Measurements from ENCODE around the gene CACNG7.
A peak's percentile ranks its signal among the peaks of the same experiment; 100 is the strongest.

The CACNG7 gene

DNA sequence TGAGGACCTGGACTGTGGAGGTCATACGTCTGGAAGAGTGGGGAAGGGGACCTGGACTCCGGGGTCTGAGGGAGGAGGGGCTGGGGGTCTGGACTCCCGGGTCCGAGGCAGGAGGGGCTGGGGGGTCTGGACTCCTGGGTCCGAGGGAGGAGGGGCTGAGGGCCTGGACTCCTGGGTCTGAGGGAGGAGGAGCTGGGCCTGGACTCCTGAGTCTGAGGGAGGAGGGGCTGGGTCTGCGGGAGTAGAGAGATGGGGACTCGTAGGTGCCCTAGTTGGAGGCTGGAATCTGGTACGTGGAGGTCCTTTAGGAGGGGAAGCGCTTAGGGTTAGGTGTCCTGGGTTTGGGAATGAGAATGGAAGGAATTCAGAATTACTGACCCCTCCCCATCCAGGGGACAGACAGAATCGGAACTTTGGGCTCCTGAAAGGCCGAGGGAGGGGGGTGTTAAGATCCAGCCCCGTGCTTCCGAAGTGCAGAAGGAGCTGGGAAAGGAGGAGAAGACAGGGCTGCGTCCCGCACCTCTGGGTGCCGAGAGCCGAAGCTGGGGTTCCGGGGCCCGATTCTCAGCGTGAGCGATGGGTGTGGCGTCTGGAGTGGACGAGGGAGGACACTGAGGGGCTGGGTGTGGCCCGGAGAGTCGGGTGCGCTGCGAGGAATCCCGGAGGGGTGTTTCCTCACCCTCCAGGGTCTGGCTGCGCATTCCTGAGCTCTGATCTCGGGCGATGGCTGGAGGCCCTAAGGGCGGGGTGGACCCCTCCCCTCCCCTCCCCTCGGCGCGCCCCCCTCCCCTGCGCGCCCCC is 40.8 kb upstream of the CACNG7 start:
- peak overlapping the region; percentile 51 for H3K4me3 ChIP-seq (ENCODE audit: low read depth, low read length)
- no peak for TF ChIP-seq CTCF (IDR thresholded peaks at IDR 0.05; ENCODE audit: borderline replicate concordance, insufficient read depth, low read depth, low read length)

DNA sequence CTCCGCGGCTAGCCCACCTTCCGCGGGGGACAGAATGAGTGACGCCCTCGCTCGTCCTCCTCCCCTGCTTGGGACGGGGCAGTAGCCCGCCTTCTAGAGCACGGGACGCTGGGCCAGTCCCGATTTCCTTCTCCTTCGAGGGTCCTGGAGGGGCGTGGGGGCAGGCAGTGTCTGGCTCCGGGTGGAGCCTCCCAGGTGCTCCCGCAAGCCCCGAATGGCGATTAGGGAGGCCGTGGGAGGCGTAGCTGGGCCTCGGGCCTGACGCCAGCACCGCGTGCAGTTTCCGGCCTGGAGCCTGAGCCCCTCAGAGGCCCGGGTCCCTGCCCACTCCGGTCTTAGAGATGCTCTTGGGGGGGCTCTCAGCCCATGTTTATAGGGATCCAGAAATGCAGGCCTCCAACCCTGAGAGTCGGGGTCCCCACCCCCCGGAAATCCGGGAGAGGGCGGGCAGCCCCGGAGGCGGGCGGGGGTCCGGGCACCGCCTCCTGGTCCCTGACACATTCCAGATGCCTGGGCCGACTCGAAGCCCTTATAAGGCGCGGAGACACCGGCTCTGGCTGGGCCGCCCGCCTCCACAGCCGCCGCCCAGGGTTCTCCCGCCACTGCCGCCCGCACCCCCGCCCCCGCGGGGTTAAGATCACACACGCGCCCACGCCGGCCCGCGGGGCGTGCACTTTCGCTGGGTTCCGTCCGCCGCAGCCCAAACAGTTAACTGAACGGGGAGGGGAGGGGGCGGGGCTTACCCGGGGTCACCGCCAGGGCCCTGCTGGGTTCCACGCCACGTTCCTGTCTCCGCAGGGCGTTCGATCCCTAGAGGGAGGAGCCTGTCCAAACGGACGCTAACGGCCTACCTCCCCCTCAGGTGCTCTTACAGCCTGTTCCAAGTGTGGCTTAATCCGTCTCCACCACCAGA is 39.9 kb upstream of the CACNG7 start:
- TF ChIP-seq CTCF (IDR thresholded peaks at IDR 0.05; ENCODE audit: borderline replicate concordance, insufficient read depth, low read depth, low read length), result no peak
- peak overlapping the region; percentile 51 for H3K4me3 ChIP-seq (ENCODE audit: low read depth, low read length)

DNA sequence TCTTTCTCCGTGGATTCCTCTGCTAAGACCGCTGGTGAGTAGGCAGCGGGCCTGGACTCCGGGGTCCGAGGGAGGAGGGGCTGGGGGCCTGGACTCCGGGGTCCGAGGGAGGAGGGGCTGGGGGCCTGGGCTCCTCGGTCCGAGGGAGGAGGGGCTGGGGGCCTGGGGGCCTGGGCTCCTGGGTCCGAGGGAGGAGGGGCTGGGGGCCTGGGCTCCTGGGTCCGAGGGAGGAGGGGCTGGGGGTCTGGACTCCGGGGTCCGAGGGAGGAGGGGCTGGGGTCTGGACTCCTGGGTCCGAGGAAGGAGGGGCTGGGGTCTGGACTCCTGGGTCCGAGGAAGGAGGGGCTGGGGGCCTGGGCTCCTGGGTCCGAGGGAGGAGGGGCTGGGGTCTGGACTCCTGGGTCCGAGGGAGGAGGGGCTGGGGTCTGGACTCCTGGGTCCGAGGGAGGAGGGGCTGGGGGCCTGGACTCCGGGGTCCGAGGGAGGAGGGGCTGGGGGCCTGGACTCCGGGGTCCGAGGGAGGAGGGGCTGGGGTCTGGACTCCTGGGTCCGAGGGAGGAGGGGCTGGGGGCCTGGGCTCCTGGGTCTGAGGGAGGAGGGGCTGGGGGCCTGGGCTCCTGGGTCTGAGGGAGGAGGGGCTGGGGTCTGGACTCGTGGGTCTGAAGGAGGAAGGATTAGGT is 39.1 kb upstream of the CACNG7 start:
- peak overlapping the region; percentile 51 for H3K4me3 ChIP-seq (ENCODE audit: low read depth, low read length)

DNA sequence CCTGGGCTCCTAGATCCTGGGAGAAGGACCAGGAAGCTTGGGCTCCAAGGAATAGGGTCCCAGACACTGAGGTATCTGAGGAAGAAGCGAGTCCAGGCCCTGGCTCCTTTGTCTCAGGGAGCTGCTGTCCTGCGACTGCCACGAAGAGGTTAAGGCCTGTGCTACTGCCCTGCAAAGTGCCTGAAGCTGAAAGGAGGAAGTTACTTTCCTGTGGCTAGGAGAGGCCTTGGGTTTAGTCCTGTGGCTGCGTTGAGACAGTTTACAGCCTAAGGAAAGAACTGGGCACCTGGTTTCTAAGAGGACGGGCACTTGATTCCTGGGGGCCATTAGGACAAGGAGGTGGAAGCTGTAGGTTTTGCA is 38.6 kb upstream of the CACNG7 start:
- peak overlapping the region; percentile 11 for H3K4me3 ChIP-seq (ENCODE audit: low read depth, low read length)

DNA sequence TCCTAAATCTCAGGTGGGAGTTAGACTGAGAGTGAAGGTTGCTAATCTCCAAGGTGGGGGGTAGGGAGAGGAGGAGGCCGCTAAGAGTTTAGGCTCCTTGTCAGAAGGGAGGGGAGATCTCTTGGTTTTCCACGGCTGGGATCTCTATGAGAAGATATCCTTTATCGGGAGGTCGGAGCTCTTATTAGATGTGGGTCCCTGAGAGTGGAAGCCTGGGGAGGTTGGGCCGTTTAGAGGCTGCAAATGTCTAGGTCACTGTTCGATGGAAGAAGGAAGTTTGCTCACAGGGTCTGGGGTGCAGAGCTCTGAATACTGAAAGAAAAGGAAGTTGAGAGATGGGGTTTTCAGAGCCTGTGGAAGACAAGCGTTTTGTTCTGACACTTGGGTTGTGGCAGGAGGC is 37.6 kb upstream of the CACNG7 start:
- no peak overlapping the region for H3K4me3 ChIP-seq (ENCODE audit: low read depth, low read length)
- no peak for TF ChIP-seq CTCF (IDR thresholded peaks at IDR 0.05; ENCODE audit: borderline replicate concordance, insufficient read depth, low read depth, low read length)

More for the DNA sequence above, 38.6 kb upstream of the CACNG7 start:
- no peak for TF ChIP-seq CTCF (IDR thresholded peaks at IDR 0.05; ENCODE audit: borderline replicate concordance, insufficient read depth, low read depth, low read length)

DNA sequence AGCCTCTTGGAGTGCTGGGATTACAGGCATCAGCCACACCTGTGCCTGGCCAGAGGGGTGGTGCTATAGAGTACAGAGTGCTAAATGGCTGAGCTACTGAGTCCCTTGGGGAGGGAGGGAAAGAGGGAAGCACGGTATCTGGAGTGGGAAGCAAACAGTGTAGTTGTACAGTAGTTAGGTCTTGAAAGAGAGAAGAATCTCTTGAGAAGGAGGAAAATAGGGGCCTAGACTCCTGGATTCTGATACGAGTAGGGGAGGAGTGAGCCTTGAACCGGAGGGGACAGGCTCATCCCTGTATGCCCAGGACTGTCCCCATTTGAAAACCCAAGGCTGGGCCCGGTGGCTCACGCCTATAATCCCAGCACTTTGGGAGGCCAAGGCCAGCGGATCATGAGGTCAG is 36.3 kb upstream of the CACNG7 start:
- no peak for TF ChIP-seq CTCF (IDR thresholded peaks at IDR 0.05; ENCODE audit: borderline replicate concordance, insufficient read depth, low read depth, low read length)
- no peak overlapping the region for H3K4me3 ChIP-seq (ENCODE audit: low read depth, low read length)

Measured in GM12875 (cell line).